Activated CD4-positive, alpha-beta T cell treated with anti-CD3 and anti-CD28 coated beads for 1 hour (primary cell): Measurements from ENCODE around the gene RPS15A.
"Not testable (repeated sequence)": the region's sequence is repeated elsewhere in the genome, so short reads cannot be mapped to it uniquely, and the experiment has no call there.

Experiments used
- DNase-seq: peaks from one replicate; pipeline ENCODE4 v3.0.0-alpha.2; 2020

RPS15A gene

GRCh38 chr16:18796377-18796776 is 6.2 kb upstream of the RPS15A start:
- no peak for DNase-seq

- no peak for DNase-seq
These were observed 2.8 kb upstream of the RPS15A start for GRCh38 chr16:18792836-18793433.

GRCh38 chr16:18789515-18789849 is 652 bp downstream of the RPS15A start:
- DNase-seq: no peak

GRCh38 chr16:18788828-18789514 is 1.2 kb downstream of the RPS15A start:
- no peak for DNase-seq

GRCh38 chr16:18784917-18785623 is 5.1 kb downstream of the RPS15A start:
- DNase-seq: no peak

GRCh38 chr16:18783430-18784341 is 6.4 kb downstream of the RPS15A start:
- no peak for DNase-seq

- DNase-seq: no peak
These were observed 7.3 kb downstream of the RPS15A start for GRCh38 chr16:18782697-18783429.

- not testable (repeated sequence) for DNase-seq
These were observed 8.9 kb downstream of the RPS15A start for GRCh38 chr16:18781232-18781631.

GRCh38 chr16:18780460-18781026 is 9.6 kb downstream of the RPS15A start:
- not testable (repeated sequence) for DNase-seq

- not testable (repeated sequence) for DNase-seq
These were observed 12.5 kb downstream of the RPS15A start for GRCh38 chr16:18777664-18778063.

GRCh38 chr16:18776334-18776733 is 13.8 kb downstream of the RPS15A start:
- DNase-seq: not testable (repeated sequence)

GRCh38 chr16:18774651-18775050 is 15.5 kb downstream of the RPS15A start:
- not testable (repeated sequence) for DNase-seq

GRCh38 chr16:18772171-18772570 is 18.0 kb downstream of the RPS15A start:
- not testable (repeated sequence) for DNase-seq

- DNase-seq: not testable (repeated sequence)
These were observed 19.7 kb downstream of the RPS15A start for GRCh38 chr16:18770336-18770962.

- not testable (repeated sequence) for DNase-seq
These were observed 22.9 kb downstream of the RPS15A start for GRCh38 chr16:18767217-18767616.

GRCh38 chr16:18762713-18763112 is 27.4 kb downstream of the RPS15A start:
- not testable (repeated sequence) for DNase-seq

GRCh38 chr16:18759598-18760520 is 30.3 kb downstream of the RPS15A start:
- peak; percentile 32 for DNase-seq

- not testable (repeated sequence) for DNase-seq
These were observed 32.0 kb downstream of the RPS15A start for GRCh38 chr16:18757960-18758660.

- DNase-seq: not testable (repeated sequence)
These were observed 33.5 kb downstream of the RPS15A start for GRCh38 chr16:18756639-18757038.

- DNase-seq: not testable (repeated sequence)
These were observed 47.3 kb downstream of the RPS15A start for GRCh38 chr16:18742870-18743269.
